Activated CD4-positive, alpha-beta T cell treated with anti-CD3 and anti-CD28 coated beads, Interleukin-2, amount 50 U/mL, for 4 hours (primary cell): ENCODE measurements around the gene DYSF.

ENCODE experiments used
- DNase-seq, 2 experiments: peaks; one replicate each; pipeline ENCODE4 v3.0.0-alpha.2; 2020

DYSF gene

DNA sequence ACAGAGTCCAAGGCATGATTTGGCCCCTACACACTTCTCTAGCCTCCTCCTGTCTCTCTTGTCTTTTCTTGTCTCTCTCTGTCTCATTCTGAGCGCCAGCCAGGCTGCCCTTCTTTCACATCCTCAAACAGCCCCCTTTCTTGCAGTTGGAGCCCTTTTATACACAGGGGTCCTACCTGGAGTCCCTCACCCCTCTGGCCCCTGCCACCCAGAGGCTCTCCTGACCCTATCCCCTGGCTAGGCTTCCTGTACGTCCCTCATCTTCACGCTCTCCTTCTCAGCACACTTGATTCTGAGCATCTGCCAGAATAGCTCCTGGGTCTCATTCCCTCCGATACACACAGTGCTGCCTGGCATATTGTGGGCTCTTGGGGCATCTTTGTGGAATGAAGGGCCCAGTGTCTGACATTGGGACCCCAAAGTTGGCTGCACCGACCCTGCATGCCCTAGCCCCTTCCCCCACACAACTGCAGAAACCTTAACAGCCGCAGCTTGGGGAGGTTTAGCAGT is 261.9 kb downstream of the DYSF start:
- no peak for DNase-seq

- DNase-seq, result no peak
Observed at GRCh38 chr2:71715951-71716696, 262.8 kb downstream of the DYSF start.

GRCh38 chr2:71716697-71717624 is 263.6 kb downstream of the DYSF start:
- DNase-seq, result no peak

GRCh38 chr2:71718686-71719085 is 265.3 kb downstream of the DYSF start:
- DNase-seq, result no peak

DNA sequence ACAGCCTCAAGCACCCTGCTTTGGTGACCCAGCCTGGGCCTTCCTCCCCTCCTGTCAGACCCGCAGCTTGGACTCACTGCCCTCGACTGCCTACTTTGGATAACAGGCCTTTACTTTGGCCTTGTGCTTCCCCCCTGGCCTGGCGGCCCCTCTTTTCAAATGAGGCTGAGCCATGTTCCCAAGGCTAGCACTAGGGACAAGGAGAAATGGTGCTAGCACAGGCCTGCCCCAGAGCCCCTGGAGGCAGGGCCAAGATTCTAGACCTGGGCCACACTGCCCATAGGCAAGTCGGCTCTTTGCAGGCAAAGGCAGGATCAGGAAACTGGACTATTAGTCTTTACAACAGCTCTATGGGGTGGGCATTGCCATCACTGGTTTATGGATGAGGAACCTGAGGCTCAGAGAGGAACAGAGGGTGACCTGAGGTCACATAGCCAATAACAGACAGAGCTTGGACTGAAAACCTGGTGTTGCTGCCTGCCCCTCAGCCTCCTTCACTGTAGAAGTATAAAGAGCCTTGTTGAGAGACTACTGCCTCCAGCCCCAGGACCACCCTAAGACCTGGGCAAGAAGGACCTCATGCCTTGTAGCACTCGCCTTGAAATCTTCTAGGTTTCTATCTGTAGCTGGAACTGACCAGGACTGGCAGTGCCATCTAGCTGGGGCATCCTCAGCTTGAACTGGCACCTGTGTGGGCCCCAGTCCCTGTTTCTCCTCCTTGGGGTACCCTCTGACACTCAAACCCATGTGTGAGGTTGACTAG is 266.3 kb downstream of the DYSF start:
- DNase-seq, result no peak

- no peak for DNase-seq
Observed at GRCh38 chr2:71720283-71720560, 266.9 kb downstream of the DYSF start.

DNA sequence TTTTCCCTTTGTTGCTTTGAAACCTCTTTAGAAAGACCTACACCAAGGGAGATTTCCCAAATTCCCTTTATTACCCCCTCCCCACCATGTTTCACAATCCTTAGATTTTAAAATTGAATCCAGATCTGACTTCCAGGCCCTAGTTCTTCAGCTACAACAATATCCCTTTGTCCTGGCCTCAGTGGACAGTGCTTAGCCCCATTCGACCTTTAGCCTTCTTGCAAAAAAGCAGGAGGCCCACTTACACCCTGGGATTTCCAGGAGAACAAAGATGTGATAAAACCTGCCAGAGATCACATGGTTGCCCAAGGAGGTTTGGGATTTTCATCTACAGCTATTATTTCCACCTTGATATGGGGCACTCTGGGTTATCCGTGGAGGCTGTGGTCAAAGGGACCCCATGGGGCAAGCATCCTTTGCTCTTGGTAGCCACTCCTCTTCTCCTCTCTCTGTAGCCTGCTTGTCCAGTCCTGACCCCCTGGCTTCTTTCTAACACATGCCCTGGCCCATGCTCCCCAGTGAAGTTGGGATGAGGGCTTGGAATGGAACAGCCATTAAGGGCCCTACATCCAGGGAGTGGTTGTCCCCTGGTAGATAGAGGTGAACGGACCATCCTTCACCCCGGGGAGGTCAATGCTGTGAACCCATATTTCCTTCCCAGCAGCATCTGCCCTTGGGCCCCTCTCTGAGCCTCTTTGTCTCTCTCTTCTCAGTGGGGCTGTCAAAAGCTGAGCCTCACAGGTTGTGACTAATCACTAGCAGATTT is 267.4 kb downstream of the DYSF start:
- no peak for DNase-seq

DNA sequence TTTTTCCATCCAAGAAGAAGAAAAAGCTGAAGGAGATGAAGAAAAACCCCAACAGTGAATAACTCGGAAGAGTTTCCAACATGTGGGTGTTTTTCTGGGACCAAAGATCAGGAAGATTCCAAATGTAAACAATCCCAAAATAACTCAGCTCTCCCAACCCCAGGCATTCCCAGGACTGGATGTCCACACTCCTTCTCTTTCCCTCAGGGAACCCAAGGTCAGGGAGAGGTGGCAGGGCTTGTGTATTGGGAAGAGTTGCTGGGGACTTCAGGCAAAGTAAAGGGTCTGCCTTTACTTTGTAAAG is 268.0 kb downstream of the DYSF start:
- no peak for DNase-seq

DNA sequence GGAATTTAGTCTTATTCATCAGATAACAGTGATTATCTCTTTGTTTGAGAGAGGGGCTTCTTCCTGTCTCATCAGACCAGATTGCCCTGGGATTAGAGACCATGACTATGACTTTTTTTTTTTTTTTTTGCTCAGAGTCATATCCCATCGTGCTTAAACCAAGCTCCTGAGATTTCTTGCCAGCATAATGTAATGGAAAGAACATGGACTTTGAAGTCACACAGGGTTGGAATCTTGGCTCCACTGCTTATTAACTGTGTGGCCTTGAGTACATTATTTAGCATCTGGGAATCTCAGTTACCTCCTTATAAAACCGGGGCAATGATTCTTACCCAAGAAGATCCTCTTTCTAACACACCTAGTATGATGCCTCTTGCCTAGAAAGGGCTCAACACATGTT is 268.3 kb downstream of the DYSF start:
- DNase-seq, result no peak

- DNase-seq, result no peak
Observed at GRCh38 chr2:71722286-71722685, 268.9 kb downstream of the DYSF start.

DNA sequence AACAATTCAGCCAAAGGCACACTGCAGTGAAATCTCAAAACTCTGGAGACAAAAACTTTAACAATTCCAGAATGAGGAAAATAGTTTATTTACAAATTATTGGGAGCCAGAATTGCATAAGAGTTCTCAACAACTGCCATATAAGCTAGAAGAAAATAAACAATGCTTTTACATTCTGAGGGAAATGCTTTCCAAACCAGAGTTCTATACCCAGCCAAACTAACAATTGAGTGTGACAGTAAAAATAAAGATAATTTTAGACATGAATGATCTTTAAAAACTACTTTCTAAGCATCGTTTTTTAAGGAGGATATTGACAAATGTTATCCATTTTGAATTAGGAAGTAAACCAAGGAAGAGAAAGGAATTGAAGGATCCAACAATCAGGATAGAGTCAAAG is 271.4 kb downstream of the DYSF start:
- DNase-seq, result no peak

GRCh38 chr2:71725836-71726235 is 272.5 kb downstream of the DYSF start:
- DNase-seq, result no peak

- no peak for DNase-seq
Observed at GRCh38 chr2:71727562-71727961, 274.2 kb downstream of the DYSF start.

GRCh38 chr2:71728036-71728435 is 274.7 kb downstream of the DYSF start:
- DNase-seq, result no peak

DNA sequence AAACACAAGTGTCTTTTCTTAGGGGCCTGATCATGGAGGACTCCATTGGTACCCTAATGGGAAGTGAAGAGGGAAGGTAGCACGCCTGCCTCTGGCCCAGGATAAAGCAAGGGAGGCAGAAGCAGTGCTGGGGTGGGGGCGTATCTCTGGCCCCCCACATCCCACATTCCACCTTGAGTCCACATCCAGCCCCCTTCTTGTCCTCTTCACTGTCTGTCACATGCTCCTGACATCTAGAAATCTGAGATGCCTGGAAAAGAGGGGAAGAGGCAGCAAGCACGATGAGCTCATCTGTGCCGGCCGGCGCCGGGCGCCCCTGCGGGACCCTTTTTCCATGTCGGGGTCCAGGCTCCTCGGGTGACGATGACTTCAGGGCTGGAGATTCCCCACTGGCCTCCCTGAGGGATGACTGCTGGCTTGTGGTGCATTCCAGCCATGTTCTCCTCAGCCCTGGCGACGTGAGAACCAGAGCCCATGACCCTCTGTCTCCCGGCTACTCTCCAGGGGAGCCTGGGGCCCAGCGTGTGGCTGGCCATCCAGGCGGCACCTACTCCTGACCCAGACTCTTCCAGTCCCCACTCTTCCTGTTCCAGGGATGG is 277.5 kb downstream of the DYSF start:
- DNase-seq, result no peak

GRCh38 chr2:71734620-71735019 is 281.3 kb downstream of the DYSF start:
- DNase-seq, result no peak

- DNase-seq, result no peak
Observed at GRCh38 chr2:71735676-71736075, 282.3 kb downstream of the DYSF start.
